Calu3 (cell line): ENCODE results near the gene MAPK8IP3. TPM values are rescaled to one million over a fixed set of nuclear protein-coding genes. Genes with fewer than 3 reads are reported as not detected.

ENCODE experiments used
- BruUV-seq: library from RNA; stranded (reverse); fragments of 400-500 nt; replicated peaks from 2 replicates; lab custom pipeline; 2021; lab: Mats Ljungman, UMichigan
- CTCF ChIA-PET: fragments of 300-600 bp; sonication (Branson Sonifier 250); formaldehyde crosslinking; loops from one replicate; lab custom pipeline; 2022; ENCODE audit warnings: antibody characterized with exemption; lab: Charles Lee
- DNase-seq: peaks from one replicate; pipeline ENCODE4 v3.0.0; 2022
- H3K27ac Mint-ChIP-seq: one replicate; pipeline ENCODE4 v1.8.0; 2022; ENCODE audit warnings: mixed read lengths; ENCODE audit not compliant: unreplicated experiment
- H3K27me3 Mint-ChIP-seq: one replicate; pipeline ENCODE4 v1.8.0; 2022; ENCODE audit warnings: mixed read lengths; ENCODE audit not compliant: unreplicated experiment
- H3K36me3 Mint-ChIP-seq: one replicate; pipeline ENCODE4 v1.8.0; 2022; ENCODE audit warnings: mild to moderate bottlenecking, moderate library complexity, mixed read lengths; ENCODE audit not compliant: insufficient read depth, unreplicated experiment
- H3K4me1 Mint-ChIP-seq: one replicate; pipeline ENCODE4 v1.8.0; 2022; ENCODE audit warnings: mild to moderate bottlenecking, low read depth, mixed read lengths; ENCODE audit not compliant: unreplicated experiment
- H3K4me3 Mint-ChIP-seq: one replicate; pipeline ENCODE4 v1.8.0; 2022; ENCODE audit warnings: mild to moderate bottlenecking, low read depth, moderate library complexity, mixed read lengths; ENCODE audit not compliant: unreplicated experiment
- H3K9me3 Mint-ChIP-seq: one replicate; pipeline ENCODE4 v1.8.0; 2022; ENCODE audit warnings: low read depth, mixed read lengths; ENCODE audit not compliant: unreplicated experiment
- CTCF ChIP-seq: fragments of 200-600 bp; IDR thresholded peaks from one replicate; pipeline ENCODE4 v1.8.0; 2022; ENCODE audit warnings: antibody characterized with exemption; ENCODE audit not compliant: unreplicated experiment
- intact Hi-C: fragments of 100-400 bp; cut with micrococcal nuclease; formaldehyde crosslinking; loops from one replicate; pipeline ENCODE4 v1.10.0; 2022; ENCODE audit not compliant: unreplicated experiment
- total RNA-seq: library from RNA; stranded (reverse); gene quantifications from 2 replicates; pipeline ENCODE4 v1.2.3, GENCODE V29; 2022

MAPK8IP3 gene
- total RNA-seq, 1 experiment from 2014 or later = 110 TPM

- intact Hi-C loops = loop anchor here (5.0 kb wide), 1 partner anchor 75 kb away; the partner anchor contains the start of genes CRAMP1 and IFT140
- no peak for DNase-seq
- no TSS peak for BruUV-seq
- CTCF ChIA-PET = interaction anchor here (0.8 to 3.0 kb wide), 3 partner anchors 9 to 19 kb away, joined by 3 to 18 read pairs (median 15); partner anchors contain the start of genes JPT2 and MAPK8IP3
- no peaks in the 10 kb centered on the region for H3K27me3 Mint-ChIP-seq
- peak overlapping the region; percentile 56 for H3K4me3 Mint-ChIP-seq
- H3K27ac Mint-ChIP-seq = peak overlapping the region; percentile 91
- no peaks in the 10 kb centered on the region for H3K9me3 Mint-ChIP-seq
- peaks cover 50% of the 10 kb centered on the region for H3K4me1 Mint-ChIP-seq
- no peak for TF ChIP-seq CTCF
- H3K36me3 Mint-ChIP-seq = peaks cover 96% of the 10 kb centered on the region
These were observed 18.3 kb upstream of the MAPK8IP3 start for GRCh38 chr16:1687427-1688316.

DNA sequence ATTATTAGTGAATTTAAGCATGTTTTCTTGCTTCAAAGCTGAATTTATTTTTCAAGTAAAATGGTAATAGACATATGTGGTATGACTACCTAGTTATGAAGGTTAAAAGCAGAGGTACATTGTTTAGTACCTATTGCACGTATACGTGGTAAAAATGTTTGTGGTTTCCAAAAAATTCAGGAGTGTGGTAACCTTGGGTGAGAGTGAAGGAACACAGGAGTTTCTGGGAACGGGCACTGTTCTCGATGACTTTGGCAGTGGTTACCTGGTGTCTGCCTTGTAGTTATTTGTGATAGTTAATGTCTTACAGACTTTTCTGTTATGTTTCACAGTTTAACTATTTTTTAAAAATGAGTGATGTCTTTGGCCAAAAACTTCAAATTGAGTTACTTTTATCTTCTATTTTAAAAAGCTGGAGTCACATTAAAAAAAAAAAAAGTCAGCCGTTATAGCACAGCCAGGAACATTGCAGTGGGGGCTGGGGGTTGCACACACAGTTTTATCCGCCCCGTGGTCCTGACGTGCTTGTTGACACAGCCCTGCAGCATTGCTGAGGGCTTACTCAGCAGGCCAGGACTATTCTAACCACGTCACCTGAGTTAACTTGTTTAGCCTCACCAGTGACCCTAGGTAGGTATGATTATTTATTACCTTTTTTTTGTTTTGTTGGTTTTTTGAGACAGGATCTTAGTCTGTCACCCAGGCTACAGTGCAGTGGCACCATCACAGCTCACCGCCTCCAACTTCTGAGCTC, 17.0 kb upstream of the MAPK8IP3 start:
- H3K36me3 Mint-ChIP-seq = peaks cover 96% of the 10 kb centered on the region

DNA sequence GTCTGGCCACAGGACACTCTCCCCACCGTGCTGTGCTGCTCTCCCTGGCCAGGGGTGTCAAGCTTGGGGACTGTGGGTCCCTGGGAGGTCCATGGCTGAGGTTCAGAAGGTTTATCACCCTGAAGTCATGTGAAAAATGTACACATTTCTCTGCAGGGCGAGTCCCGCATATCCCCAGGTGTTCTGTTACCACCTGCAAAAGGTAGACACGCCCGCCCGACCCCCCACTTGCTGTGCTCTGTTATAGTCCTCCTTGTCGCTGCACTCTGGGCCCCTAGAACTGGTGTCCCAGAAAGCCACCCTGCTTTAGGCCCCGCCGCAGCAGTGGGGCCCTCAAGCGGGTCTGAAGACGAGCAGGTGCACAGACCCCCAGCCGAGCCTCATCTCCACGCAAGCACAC, 16.1 kb upstream of the MAPK8IP3 start:
- Mint-ChIP-seq H3K27ac (peak overlapping the region; percentile 91), H3K36me3 (peaks cover 98% of the 10 kb centered on the region), H3K9me3 (no peaks in the 10 kb centered on the region), H3K4me3 (peak overlapping the region; percentile 56), H3K27me3 (no peaks in the 10 kb centered on the region), H3K4me1 (peaks cover 50% of the 10 kb centered on the region)
- no TSS peak for BruUV-seq
- DNase-seq = peak; percentile 31
- CTCF ChIA-PET = interaction anchor here (2.5 to 3.0 kb wide), 2 partner anchors 12 to 16 kb away, joined by 15 to 18 read pairs; partner anchors contain the start of genes JPT2 and MAPK8IP3
- TF ChIP-seq CTCF = no peak
- intact Hi-C loops = loop anchor here (5.0 kb wide), 1 partner anchor 78 kb away; the partner anchor contains the start of genes CRAMP1 and IFT140

More for the DNA sequence above, 17.0 kb upstream of the MAPK8IP3 start:
- CTCF ChIA-PET = interaction anchor here (2.5 to 3.0 kb wide), 2 partner anchors 11 to 17 kb away, joined by 15 to 18 read pairs; partner anchors contain the start of genes JPT2 and MAPK8IP3
- BruUV-seq = TSS peak; percentile 89
- H3K9me3 Mint-ChIP-seq = no peaks in the 10 kb centered on the region
- intact Hi-C loops = loop anchor here (5.0 kb wide), 1 partner anchor 77 kb away; the partner anchor contains the start of genes CRAMP1 and IFT140
- peak overlapping the region; percentile 56 for H3K4me3 Mint-ChIP-seq
- H3K4me1 Mint-ChIP-seq = peaks cover 50% of the 10 kb centered on the region
- H3K27ac Mint-ChIP-seq = peak overlapping the region; percentile 91
- TF ChIP-seq CTCF = no peak
- no peaks in the 10 kb centered on the region for H3K27me3 Mint-ChIP-seq
- DNase-seq = peak; percentile 92

GRCh38 chr16:1690810-1691209, 15.2 kb upstream of the MAPK8IP3 start:
- Mint-ChIP-seq H3K4me3 (peak overlapping the region; percentile 56), H3K9me3 (no peaks in the 10 kb centered on the region), H3K4me1 (peaks cover 50% of the 10 kb centered on the region), H3K27ac (peak overlapping the region; percentile 91), H3K36me3 (peaks cover 98% of the 10 kb centered on the region), H3K27me3 (no peaks in the 10 kb centered on the region)
- intact Hi-C loops = no loop called here
- DNase-seq = no peak
- no peak for TF ChIP-seq CTCF
- CTCF ChIA-PET = interaction anchor here (0.7 kb wide), 2 partner anchors 26 to 33 kb away, joined by 4 to 5 read pairs; no protein-coding TSS in a partner anchor
- no TSS peak for BruUV-seq
